K562 (cell line): ENCODE data around the gene RRP9. TPM values are rescaled to one million over a fixed set of nuclear protein-coding genes. Genes with fewer than 3 reads are reported as not detected.

ENCODE experiments used
- EWSR1 ChIP-seq: fragments of 450-650 bp; IDR thresholded peaks from 2 replicates; pipeline ENCODE4 v1.6.1; 2018; ENCODE audit warnings: borderline replicate concordance, mild to moderate bottlenecking, low read depth, moderate library complexity; ENCODE audit not compliant: partially characterized antibody
- ILF3 ChIP-seq: fragments of 450-650 bp; IDR thresholded peaks from 2 replicates; pipeline ENCODE4 v1.6.1; 2018; ENCODE audit warnings: antibody characterized with exemption, mild to moderate bottlenecking, moderate library complexity, borderline replicate concordance
- MCM5 ChIP-seq: fragments of 450-650 bp; IDR thresholded peaks from 2 replicates; pipeline ENCODE4 v1.6.1; 2016; ENCODE audit warnings: low read depth
- SMC3 ChIP-seq: conservative IDR thresholded peaks from 2 replicates; pipeline ENCODE4 v1.6.1; 2011; ENCODE audit warnings: low read depth, low read length, improper control_type of control experiment; ENCODE audit not compliant: insufficient read depth
- STAT5B ChIP-seq: fragments of 250-450 bp; sonication (Bioruptor Pico); IDR thresholded peaks from 2 replicates; pipeline ENCODE4 v1.8.0; 2021; ENCODE audit warnings: mild to moderate bottlenecking, inconsistent platforms
- U2AF2 ChIP-seq: fragments of 200-400 bp; formaldehyde crosslinking; optimal IDR thresholded peaks from 2 replicates; pipeline ENCODE3; 2017; ENCODE audit warnings: low read depth, mild to moderate bottlenecking, low read length
- ZNF316 ChIP-seq: fragments of 450-650 bp; IDR thresholded peaks from 2 replicates; pipeline ENCODE4 v1.6.1; 2016
- ZNF668 ChIP-seq: fragments of 250-450 bp; sonication (Bioruptor Pico); IDR thresholded peaks from 2 replicates; pipeline ENCODE4 v1.8.0; 2022; ENCODE audit warnings: mild to moderate bottlenecking, inconsistent platforms
- polyA plus RNA-seq, 8 experiments: library from polyadenylated mRNA; depleted of rRNA in 4 of 8; stranded (reverse) in 5 of 8; unstranded in 3 of 8; fragments of >200 nt; fragmentation: Nextera tagmentation in 2 of 8; fragmentation: Illumina TruSeq in 1 of 8; extraction: Ambion mirVana in 2 of 8; extraction: Trizol in 1 of 8; gene quantifications; 2 replicates each; pipeline versions ENCODE4 v1.2.1 to v1.2.3, GENCODE V29; 2011 to 2014; ENCODE audit warnings: inconsistent platforms in 1 of 8, missing spikeins in 1 of 8
- total RNA-seq, 7 experiments: library from RNA; depleted of rRNA in 6 of 7; stranded (reverse); fragments of >200 nt in 6 of 7; fragmentation: Illumina TruSeq in 2 of 7; extraction: Trizol in 2 of 7; gene quantifications; 2 replicates each; pipeline versions ENCODE4 v1.2.1 to v1.2.3, GENCODE V29; 2011 to 2021; ENCODE audit warnings: low replicate concordance in 1 of 7
- TF ChIP-seq, protein P1 (sequence below): sonication (generic); formaldehyde crosslinking; IDR thresholded peaks from 2 replicates; pipeline ENCODE4 v1.8.1; 2023; ENCODE audit warnings: mild to moderate bottlenecking, missing genetic modification reagents
- TF ChIP-seq, protein P2 (sequence below): IDR thresholded peaks from 2 replicates; pipeline ENCODE4 v1.6.1; 2016; ENCODE audit warnings: missing genetic modification characterization, missing compliant biosample characterization
- TF ChIP-seq, protein P3 (sequence below): fragments of 150-350 bp; IDR thresholded peaks from 2 replicates; pipeline ENCODE4 v1.6.1; 2014; ENCODE audit warnings: low read depth, mild to moderate bottlenecking, low read length, borderline replicate concordance
- TF ChIP-seq, protein P4 (sequence below): fragments of 450-650 bp; IDR thresholded peaks from 2 replicates; pipeline ENCODE4 v1.6.1; 2016; ENCODE audit warnings: missing biosample characterization, missing genetic modification characterization
- TF ChIP-seq, protein P5 (sequence below): fragments of 250-450 bp; sonication (Bioruptor Pico); IDR thresholded peaks from 2 replicates; pipeline ENCODE4 v1.5.0; 2021

RRP9 gene
- total and polyA plus RNA-seq, 9 of the 15 experiments (the other 6 are each of a cell fraction or from before 2014, with no cell fraction given): 5.2 to 67.0 (median 45.9) TPM

DNA sequence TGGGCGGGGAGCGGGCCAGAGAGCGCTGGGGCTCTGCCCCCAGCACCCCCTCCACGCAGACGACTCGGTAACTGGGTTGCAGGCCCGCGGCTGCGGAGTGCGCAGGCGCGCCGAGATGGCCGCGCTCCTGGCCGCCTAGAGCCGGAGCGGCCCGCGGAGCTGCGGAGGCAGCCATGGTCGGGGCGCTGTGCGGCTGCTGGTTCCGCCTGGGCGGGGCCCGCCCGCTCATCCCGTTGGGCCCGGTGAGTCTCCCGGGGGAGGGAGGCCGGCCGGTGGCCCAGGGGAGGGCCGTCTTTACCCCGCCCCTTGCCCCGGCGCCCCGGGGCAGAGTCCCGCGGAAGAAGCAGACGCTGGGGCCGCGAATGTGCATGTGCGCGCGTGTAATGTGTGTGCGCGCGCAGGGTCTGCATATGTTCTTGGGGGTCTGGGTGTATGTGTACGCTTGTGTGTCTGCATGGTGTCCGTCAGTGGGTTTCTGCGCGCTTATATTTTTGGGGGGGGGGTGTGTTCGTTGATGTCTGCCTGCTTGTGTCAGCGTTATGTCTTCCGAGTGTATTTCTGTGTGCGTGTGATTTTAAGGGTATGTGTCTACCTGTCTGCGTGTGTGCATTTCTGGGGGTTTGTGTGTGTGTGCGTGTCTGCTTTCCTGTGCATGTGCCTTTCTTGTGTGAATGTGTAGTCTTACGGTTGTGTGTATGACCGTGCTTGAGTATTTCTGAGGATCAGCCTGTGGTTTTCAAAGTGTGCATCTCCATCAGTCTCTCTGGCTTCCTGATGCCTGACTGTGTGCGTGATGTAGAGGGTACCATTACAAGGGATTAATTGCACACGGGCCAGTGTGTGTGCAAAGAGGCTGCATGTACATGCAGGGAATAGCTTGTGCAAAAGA lies 33.5 kb upstream of the RRP9 start, which contains the start of gene ABHD14A (continued):
- TF ChIP-seq ZNF316 (peak; percentile 19; the same call in 1 of the 2 replicates), STAT5B (CRISPR knock-in tag) (no peak), U2AF2 (no peak), ZNF668 (no peak), ILF3 (no peak), MCM5 (no peak), EWSR1 (no peak), SMC3 (no peak)
- TF ChIP-seq, protein P1, sequence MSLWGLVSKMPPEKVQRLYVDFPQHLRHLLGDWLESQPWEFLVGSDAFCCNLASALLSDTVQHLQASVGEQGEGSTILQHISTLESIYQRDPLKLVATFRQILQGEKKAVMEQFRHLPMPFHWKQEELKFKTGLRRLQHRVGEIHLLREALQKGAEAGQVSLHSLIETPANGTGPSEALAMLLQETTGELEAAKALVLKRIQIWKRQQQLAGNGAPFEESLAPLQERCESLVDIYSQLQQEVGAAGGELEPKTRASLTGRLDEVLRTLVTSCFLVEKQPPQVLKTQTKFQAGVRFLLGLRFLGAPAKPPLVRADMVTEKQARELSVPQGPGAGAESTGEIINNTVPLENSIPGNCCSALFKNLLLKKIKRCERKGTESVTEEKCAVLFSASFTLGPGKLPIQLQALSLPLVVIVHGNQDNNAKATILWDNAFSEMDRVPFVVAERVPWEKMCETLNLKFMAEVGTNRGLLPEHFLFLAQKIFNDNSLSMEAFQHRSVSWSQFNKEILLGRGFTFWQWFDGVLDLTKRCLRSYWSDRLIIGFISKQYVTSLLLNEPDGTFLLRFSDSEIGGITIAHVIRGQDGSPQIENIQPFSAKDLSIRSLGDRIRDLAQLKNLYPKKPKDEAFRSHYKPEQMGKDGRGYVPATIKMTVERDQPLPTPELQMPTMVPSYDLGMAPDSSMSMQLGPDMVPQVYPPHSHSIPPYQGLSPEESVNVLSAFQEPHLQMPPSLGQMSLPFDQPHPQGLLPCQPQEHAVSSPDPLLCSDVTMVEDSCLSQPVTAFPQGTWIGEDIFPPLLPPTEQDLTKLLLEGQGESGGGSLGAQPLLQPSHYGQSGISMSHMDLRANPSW: no peak
- TF ChIP-seq, protein P2, sequence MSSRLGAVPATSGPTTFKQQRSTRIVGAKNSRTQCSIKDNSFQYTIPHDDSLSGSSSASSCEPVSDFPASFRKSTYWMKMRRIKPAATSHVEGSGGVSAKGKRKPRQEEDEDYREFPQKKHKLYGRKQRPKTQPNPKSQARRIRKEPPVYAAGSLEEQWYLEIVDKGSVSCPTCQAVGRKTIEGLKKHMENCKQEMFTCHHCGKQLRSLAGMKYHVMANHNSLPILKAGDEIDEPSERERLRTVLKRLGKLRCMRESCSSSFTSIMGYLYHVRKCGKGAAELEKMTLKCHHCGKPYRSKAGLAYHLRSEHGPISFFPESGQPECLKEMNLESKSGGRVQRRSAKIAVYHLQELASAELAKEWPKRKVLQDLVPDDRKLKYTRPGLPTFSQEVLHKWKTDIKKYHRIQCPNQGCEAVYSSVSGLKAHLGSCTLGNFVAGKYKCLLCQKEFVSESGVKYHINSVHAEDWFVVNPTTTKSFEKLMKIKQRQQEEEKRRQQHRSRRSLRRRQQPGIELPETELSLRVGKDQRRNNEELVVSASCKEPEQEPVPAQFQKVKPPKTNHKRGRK (tag): no peak
- TF ChIP-seq, protein P3, sequence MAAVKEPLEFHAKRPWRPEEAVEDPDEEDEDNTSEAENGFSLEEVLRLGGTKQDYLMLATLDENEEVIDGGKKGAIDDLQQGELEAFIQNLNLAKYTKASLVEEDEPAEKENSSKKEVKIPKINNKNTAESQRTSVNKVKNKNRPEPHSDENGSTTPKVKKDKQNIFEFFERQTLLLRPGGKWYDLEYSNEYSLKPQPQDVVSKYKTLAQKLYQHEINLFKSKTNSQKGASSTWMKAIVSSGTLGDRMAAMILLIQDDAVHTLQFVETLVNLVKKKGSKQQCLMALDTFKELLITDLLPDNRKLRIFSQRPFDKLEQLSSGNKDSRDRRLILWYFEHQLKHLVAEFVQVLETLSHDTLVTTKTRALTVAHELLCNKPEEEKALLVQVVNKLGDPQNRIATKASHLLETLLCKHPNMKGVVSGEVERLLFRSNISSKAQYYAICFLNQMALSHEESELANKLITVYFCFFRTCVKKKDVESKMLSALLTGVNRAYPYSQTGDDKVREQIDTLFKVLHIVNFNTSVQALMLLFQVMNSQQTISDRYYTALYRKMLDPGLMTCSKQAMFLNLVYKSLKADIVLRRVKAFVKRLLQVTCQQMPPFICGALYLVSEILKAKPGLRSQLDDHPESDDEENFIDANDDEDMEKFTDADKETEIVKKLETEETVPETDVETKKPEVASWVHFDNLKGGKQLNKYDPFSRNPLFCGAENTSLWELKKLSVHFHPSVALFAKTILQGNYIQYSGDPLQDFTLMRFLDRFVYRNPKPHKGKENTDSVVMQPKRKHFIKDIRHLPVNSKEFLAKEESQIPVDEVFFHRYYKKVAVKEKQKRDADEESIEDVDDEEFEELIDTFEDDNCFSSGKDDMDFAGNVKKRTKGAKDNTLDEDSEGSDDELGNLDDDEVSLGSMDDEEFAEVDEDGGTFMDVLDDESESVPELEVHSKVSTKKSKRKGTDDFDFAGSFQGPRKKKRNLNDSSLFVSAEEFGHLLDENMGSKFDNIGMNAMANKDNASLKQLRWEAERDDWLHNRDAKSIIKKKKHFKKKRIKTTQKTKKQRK: no peak
- TF ChIP-seq, protein P4, sequence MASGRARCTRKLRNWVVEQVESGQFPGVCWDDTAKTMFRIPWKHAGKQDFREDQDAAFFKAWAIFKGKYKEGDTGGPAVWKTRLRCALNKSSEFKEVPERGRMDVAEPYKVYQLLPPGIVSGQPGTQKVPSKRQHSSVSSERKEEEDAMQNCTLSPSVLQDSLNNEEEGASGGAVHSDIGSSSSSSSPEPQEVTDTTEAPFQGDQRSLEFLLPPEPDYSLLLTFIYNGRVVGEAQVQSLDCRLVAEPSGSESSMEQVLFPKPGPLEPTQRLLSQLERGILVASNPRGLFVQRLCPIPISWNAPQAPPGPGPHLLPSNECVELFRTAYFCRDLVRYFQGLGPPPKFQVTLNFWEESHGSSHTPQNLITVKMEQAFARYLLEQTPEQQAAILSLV (tag): no peak
- TF ChIP-seq, protein P5, sequence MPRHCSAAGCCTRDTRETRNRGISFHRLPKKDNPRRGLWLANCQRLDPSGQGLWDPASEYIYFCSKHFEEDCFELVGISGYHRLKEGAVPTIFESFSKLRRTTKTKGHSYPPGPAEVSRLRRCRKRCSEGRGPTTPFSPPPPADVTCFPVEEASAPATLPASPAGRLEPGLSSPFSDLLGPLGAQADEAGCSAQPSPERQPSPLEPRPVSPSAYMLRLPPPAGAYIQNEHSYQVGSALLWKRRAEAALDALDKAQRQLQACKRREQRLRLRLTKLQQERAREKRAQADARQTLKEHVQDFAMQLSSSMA (CRISPR knock-in tag): no peak
